GM10847 (cell line): ENCODE results near the gene ZNF652.

ENCODE experiments used
- POLR2A ChIP-seq: IDR thresholded peaks from 2 replicates; pipeline ENCODE4 v1.6.1; 2011; ENCODE audit not compliant: insufficient read length; ENCODE audit errors: extremely low read depth

ZNF652 gene

GRCh38 chr17:49266233-49266632 is 95.8 kb downstream of the ZNF652 start:
- TF ChIP-seq POLR2A: no peak

GRCh38 chr17:49260817-49261291 is 101.2 kb downstream of the ZNF652 start:
- TF ChIP-seq POLR2A: no peak

- no peak for TF ChIP-seq POLR2A
Observed at GRCh38 chr17:49260011-49260816, 101.8 kb downstream of the ZNF652 start.

GRCh38 chr17:49259663-49260010 is 102.4 kb downstream of the ZNF652 start:
- no peak for TF ChIP-seq POLR2A

GRCh38 chr17:49258394-49258793 is 103.7 kb downstream of the ZNF652 start:
- TF ChIP-seq POLR2A: no peak

- TF ChIP-seq POLR2A: no peak
Observed at GRCh38 chr17:49255125-49255524, 106.9 kb downstream of the ZNF652 start.

- TF ChIP-seq POLR2A: no peak
Observed at GRCh38 chr17:49254066-49254465, 108.0 kb downstream of the ZNF652 start.

- no peak for TF ChIP-seq POLR2A
Observed at GRCh38 chr17:49252148-49252695, 109.8 kb downstream of the ZNF652 start.

- no peak for TF ChIP-seq POLR2A
Observed at GRCh38 chr17:49249890-49250522, 112.0 kb downstream of the ZNF652 start.

- no peak for TF ChIP-seq POLR2A
Observed at GRCh38 chr17:49249292-49249794, 112.7 kb downstream of the ZNF652 start.

GRCh38 chr17:49247944-49248343 is 114.1 kb downstream of the ZNF652 start:
- TF ChIP-seq POLR2A: no peak

GRCh38 chr17:49244839-49245238 is 117.2 kb downstream of the ZNF652 start:
- TF ChIP-seq POLR2A: no peak
